Activated naive CD4-positive, alpha-beta T cell treated with anti-CD3 and anti-CD28 coated beads for 36 hours (primary cell): ENCODE measurements around the gene ITGB2. TPM values are rescaled to one million over a fixed set of nuclear protein-coding genes. Genes with fewer than 3 reads are reported as not detected.

Experiments used
- CTCF ChIA-PET: fragments of 350-600 bp; sonication (Branson Sonifier 250); formaldehyde crosslinking; loops from one replicate; lab custom pipeline; 2021; ENCODE audit warnings: antibody characterized with exemption; lab: Charles Lee
- DNase-seq: peaks from one replicate; pipeline ENCODE4 v3.0.0-alpha.2; 2020
- H3K27ac Mint-ChIP-seq: one replicate; pipeline ENCODE4 v1.8.0; 2021; ENCODE audit warnings: mild to moderate bottlenecking, mixed read lengths
- H3K27me3 Mint-ChIP-seq: one replicate; pipeline ENCODE4 v1.8.0; 2021; ENCODE audit warnings: low read depth, mixed read lengths
- H3K36me3 Mint-ChIP-seq: one replicate; pipeline ENCODE4 v1.8.0; 2021; ENCODE audit warnings: low read depth, mixed read lengths
- H3K4me1 Mint-ChIP-seq: one replicate; pipeline ENCODE4 v1.8.0; 2021; ENCODE audit warnings: low read depth, mixed read lengths
- H3K4me3 Mint-ChIP-seq: one replicate; pipeline ENCODE4 v1.8.0; 2021; ENCODE audit warnings: mild to moderate bottlenecking, moderate library complexity, mixed read lengths
- H3K9me3 Mint-ChIP-seq: one replicate; pipeline ENCODE4 v1.8.0; 2021; ENCODE audit warnings: mixed read lengths
- intact Hi-C: fragments of 100-400 bp; cut with micrococcal nuclease; formaldehyde crosslinking; loops from one replicate; pipeline ENCODE4 v1.15.1; 2023
- total RNA-seq, 2 experiments: library from RNA; stranded (reverse); gene quantifications; one replicate each; pipeline ENCODE4 v1.2.3, GENCODE V29; 2021

The ITGB2 gene
- total RNA-seq = 100 to 1,000 TPM; 182 to 185 TPM

DNA sequence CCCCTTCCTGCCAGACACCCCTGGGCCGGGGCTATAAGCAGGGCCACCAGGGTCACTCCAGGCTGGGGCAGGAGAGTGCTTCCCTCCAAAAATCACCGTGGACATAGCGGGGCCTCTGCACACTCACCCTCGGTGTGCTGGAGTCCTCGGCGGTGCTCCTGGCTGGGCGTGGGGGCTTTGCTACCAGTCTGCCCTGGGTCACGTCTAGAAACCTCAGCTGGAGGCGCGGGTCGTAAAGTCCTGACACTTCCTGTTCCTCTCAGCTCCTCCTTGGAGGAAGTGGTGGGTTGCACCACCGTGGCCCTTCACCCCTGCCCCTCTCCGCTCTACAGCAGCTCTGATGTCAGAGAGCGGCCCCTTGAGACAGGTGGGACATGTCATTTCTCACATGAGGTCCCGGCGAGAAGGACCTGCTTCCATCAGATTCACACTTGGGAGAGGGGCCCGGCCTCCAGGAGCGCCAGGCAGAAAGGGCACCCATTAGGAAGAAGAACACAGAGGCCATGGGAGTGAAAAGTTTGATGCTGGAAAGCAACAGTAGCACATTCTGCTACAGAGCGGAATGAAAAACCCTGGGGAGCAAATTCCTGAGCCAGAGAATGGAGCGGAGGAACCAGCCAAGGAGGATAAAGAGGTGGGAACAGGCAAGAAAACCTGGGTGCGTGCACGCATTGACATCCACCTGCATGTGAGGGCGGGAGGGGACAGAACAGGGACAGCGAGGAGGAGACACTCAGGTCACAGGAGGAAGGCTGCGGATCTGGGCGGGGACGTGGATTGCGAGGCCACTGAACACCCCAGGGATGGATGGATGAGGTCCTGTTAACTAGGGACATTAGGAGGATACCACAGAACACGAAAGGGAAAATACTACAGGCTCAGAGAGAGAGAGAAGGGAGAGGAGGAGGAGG, at the start of gene ITGB2:
TSS of gene ITGB2 (minus strand) at position 206 of the 911 bp plus-strand sequence. CDS start 10,117 bp downstream, outside the sequence.
- Mint-ChIP-seq H3K9me3 (no peaks in the 10 kb centered on the region), H3K4me1 (peaks cover 67% of the 10 kb centered on the region), H3K27ac (peak within 1 kb of the TSS; percentile 97), H3K4me3 (peak within 1 kb of the TSS; percentile 96), H3K27me3 (no peaks in the 10 kb centered on the region), H3K36me3 (peaks cover 10% of the 10 kb centered on the region)
- peak; percentile 80 for DNase-seq
- intact Hi-C loops = loop anchor here (10.0 kb wide), 1 partner anchor 566 kb away; the partner anchor contains the start of gene TRPM2
- CTCF ChIA-PET = interaction anchor here (0.8 to 2.9 kb wide), 6 partner anchors 8 to 120 kb away, joined by 3 to 15 read pairs (median 3); partner anchors contain the start of gene UBE2G2

DNA sequence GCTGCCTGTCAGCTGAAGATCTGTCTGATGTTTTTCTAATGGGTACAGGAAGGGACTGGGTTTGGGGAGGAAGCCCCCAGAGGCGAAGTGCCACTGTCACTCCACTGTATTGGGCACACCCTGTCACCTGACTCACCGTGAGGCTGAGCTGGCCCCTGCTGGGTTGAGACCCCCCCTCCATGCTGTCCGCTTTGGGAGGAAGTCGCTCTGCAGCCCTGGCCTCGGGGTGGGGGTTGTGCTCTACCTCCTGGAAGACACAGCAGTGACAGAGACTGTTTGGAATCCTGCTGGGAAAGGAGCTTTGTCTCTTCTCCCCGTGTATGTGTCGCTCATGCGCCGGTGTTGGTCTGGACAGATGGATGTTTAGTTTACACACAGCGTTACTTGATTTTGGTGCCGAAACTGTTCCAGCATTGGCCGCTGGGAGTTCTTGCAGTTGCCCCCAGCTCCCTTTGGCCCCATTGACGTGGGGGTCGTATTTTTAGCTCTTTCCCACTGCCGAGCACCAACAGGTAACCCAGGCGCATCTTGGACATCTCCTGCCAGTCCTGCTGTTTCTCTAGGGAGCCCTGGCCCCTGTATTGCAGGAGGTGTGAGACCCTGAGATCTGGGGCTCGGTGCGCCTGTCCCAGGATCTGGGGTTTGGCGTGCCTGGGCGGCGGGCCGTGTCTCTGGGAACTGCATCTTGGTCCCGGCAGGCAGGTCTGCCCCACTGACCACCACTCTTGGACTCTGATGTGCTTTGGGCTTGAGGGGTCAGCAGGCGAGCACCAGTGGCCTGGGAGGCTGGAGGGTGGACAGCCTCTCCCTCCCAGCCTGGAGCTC, 49.4 kb upstream of the ITGB2 start:
- DNase-seq = no peak
- CTCF ChIA-PET = interaction anchor here (1.2 to 1.7 kb wide), 2 partner anchors 159 to 168 kb away, joined by 4 to 6 read pairs; no protein-coding TSS in a partner anchor
- Mint-ChIP-seq H3K27ac (peak overlapping the region; percentile 15), H3K4me1 (peaks cover 25% of the 10 kb centered on the region), H3K9me3 (no peaks in the 10 kb centered on the region), H3K4me3 (no peak overlapping the region), H3K36me3 (peaks cover 10% of the 10 kb centered on the region), H3K27me3 (no peaks in the 10 kb centered on the region)
- intact Hi-C loops = no loop called here

DNA sequence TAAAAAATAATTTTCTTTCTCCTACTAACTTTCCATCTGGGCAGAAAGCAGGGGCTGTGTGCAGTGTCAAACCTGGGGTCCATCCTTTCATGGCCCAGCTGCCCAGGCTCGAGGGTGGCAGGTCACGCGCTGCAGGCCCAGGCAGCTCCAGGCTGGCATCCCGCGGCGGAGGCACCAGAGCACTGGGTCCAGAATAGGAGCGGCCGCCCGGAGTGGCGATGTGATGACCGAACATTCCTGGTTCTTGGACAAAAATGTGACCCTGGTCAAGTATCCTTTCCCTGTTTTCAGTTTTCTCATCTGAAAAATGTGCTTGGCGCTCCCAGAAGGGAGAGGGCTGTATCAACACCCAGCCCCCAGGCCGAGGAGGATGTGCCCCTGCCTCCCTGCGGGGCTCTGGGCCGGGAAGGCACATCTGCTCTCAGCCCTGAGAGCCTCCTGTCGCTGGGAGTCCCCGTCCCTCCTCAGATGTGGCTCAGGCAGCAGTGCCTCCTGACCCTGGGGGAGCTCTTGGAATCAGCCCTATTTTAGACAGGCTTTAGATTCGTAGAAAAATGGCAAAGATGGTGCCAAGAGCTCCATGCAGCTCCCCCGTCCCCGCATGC, 48.5 kb upstream of the ITGB2 start:
- H3K36me3 Mint-ChIP-seq = peaks cover 8% of the 10 kb centered on the region
- intact Hi-C loops = no loop called here
- H3K4me3 Mint-ChIP-seq = no peak overlapping the region
- no peaks in the 10 kb centered on the region for H3K9me3 Mint-ChIP-seq
- CTCF ChIA-PET = interaction anchor here (1.7 kb wide), 1 partner anchor 169 kb away, joined by 6 read pairs; no protein-coding TSS in a partner anchor
- no peaks in the 10 kb centered on the region for H3K27me3 Mint-ChIP-seq
- H3K4me1 Mint-ChIP-seq = peaks cover 35% of the 10 kb centered on the region
- H3K27ac Mint-ChIP-seq = no peak overlapping the region
- no peak for DNase-seq

DNA sequence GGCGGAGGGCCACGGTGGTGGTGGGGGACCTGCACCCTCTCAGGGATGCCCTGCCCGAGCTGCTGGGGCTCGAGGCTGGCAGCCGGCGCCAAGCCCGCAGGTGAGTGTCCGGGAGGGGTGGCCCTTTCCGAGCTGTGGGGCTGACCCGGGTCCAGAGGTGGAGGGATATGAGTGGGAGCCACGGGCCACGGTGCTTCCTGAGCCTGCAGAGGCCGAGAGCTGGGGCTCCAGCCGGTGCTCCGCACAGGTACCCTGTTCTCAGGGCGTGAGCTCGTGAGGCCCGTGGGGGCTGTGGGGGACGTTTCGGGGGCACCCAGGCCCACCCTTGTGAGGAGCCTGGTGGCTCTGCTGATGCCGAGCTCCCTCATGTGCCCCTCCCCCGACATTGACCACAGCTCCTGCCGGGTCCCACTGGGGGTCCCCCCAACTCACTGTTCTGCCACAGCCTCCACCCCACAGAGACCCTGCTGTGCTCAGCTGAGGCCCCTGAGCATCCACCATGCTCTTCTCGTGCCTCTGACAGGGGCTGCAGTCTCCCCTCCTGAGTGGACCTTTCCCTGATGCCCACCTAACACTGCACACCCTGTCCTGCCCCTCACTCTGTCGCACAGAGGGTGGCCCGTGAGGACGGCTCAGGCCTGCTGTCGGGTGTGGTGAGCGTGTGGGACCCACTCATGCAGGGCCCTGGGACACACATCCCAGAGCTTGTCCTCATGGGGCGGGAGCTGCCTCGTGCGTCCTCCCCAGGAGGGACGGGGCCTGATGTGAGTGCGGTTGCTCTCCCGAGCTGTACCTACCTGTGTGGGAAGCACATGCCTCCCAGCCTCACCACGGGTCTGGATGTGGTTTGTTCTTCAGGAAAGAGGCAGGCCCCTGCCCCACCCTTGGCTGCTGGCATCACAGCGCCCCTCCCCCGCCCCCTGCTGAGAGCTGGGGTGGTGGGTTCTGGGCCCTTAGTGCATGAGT, 46.7 kb upstream of the ITGB2 start:
- H3K27me3 Mint-ChIP-seq = no peaks in the 10 kb centered on the region
- H3K4me3 Mint-ChIP-seq = no peak overlapping the region
- no peak for DNase-seq
- intact Hi-C loops = no loop called here
- H3K9me3 Mint-ChIP-seq = no peaks in the 10 kb centered on the region
- peaks cover 13% of the 10 kb centered on the region for H3K36me3 Mint-ChIP-seq
- H3K4me1 Mint-ChIP-seq = peaks cover 41% of the 10 kb centered on the region
- CTCF ChIA-PET = interaction anchor here (0.6 to 1.8 kb wide), 2 partner anchors 162 to 171 kb away, joined by 3 to 7 read pairs; no protein-coding TSS in a partner anchor
- no peak overlapping the region for H3K27ac Mint-ChIP-seq

DNA sequence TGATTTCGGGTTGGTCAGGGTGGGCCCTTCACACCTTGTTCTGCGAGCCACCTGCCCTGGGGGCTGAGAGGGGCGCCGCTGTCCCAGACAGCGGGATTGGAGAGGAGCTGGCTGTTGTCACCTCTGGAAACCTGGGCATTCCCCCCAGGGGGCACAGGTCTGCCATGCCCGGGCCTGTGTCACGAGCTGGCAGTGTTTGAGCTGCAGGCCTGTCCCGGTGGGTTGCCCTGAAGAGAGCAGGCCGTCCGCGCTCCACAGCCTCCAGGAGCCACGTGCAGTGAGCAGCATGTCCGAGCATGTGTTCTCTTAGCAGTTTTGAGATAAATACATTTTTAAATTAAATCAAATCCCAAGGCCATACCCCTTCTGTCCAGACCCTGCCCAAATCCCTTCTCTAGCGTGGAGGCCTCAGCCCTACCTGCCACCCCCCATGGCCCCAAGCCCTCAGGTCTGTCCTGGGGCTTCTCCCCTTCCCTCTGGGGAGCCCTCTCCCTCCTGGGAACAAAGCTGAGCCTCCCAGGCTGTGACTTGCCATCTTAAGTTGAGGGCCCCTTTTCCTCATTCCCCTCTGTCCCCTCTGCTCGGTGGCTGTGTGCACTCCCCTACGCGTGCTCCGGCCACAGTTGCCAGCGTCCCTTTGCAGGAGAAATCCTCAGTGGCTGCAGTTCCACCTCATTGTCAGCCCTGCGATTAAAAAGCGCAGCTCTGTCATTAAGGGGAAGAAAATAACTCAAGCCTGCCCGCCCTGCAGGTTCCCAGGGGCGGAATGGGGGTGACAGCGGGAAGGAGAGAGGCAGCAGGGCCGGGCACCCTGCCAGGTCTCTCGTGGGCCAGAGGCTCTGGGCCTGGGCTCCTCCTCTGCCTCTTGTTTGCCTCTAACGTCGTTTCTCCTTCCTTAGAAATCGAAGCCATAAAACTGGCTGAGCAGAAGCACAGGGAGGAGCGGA, 45.7 kb upstream of the ITGB2 start:
- CTCF ChIA-PET = interaction anchor here (0.9 to 2.1 kb wide), 3 partner anchors 17 to 172 kb away, joined by 4 to 8 read pairs (median 7); no protein-coding TSS in a partner anchor
- Mint-ChIP-seq H3K9me3 (no peaks in the 10 kb centered on the region), H3K27ac (no peak overlapping the region), H3K27me3 (no peaks in the 10 kb centered on the region), H3K4me3 (no peak overlapping the region), H3K4me1 (peaks cover 41% of the 10 kb centered on the region), H3K36me3 (peaks cover 10% of the 10 kb centered on the region)
- intact Hi-C loops = no loop called here
- DNase-seq = no peak

DNA sequence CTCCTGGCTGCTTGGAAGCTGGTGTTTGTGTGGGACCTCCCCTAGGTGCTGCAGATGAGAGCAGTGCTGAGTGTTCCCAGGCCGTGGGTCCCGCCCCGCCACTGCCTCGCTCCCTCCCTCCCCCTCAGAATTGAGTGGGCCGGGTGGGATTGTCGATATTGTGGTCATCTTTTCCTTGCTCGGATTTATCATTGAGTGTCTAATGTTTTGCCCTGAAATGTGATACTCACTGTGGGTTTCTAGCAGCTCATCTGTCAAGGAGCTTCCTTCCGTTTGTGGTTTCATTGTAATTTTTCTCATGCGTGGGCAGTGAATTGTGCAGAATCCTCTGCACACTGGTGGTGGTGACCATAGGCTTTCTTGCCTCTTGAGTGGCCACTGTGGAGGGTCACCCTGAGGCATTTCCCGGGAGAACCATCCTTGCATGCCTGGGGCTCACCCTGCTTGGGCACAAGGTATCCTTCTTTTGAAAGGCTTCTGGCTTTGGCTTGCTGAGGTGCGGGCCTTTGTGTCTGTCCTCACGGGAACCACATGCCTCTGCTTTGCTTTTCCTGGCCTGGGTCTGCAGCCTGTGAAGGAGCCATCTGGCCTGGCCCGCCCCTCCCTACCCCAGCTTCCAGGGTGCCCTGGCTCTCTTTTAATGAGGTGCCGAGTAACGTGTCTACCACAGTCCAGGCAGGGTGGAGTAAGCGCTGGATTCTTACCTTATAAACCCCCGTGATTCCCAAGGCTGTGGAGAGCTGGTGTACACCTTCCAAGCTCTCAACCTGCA, 44.7 kb upstream of the ITGB2 start:
- DNase-seq = peak; percentile 27
- Mint-ChIP-seq H3K36me3 (peaks cover 18% of the 10 kb centered on the region), H3K4me1 (peaks cover 42% of the 10 kb centered on the region), H3K27me3 (no peaks in the 10 kb centered on the region), H3K27ac (no peak overlapping the region), H3K9me3 (no peaks in the 10 kb centered on the region), H3K4me3 (no peak overlapping the region)
- CTCF ChIA-PET = interaction anchor here (0.7 to 2.4 kb wide), 5 partner anchors 16 to 173 kb away, joined by 4 to 12 read pairs (median 4); no protein-coding TSS in a partner anchor
- intact Hi-C loops = no loop called here

DNA sequence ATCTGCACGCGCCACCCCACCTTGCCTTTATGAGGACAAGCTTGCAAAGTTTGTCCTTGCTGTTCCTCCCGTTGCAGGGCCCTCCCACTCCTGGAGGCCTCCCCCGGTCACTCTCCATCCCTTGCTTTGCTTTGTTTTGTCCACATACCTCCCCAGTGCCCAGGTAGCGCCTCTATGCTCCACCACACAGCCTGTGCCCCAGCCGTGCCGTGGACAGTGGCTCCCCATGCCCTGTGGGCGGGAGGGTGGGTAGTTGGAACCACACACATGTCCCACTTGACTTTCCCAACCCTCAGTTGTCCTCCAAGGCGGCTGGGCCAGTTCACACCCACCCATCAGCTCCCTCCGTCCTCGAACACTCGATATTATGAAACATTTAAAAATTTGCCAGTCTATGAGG, 43.7 kb upstream of the ITGB2 start:
- CTCF ChIA-PET = interaction anchor here (0.7 to 2.4 kb wide), 7 partner anchors 12 to 174 kb away, joined by 3 to 15 read pairs (median 6); no protein-coding TSS in a partner anchor
- intact Hi-C loops = no loop called here
- Mint-ChIP-seq H3K27ac (no peak overlapping the region), H3K9me3 (no peaks in the 10 kb centered on the region), H3K36me3 (peaks cover 17% of the 10 kb centered on the region), H3K4me3 (no peak overlapping the region), H3K4me1 (peaks cover 39% of the 10 kb centered on the region), H3K27me3 (no peaks in the 10 kb centered on the region)
- DNase-seq = no peak

DNA sequence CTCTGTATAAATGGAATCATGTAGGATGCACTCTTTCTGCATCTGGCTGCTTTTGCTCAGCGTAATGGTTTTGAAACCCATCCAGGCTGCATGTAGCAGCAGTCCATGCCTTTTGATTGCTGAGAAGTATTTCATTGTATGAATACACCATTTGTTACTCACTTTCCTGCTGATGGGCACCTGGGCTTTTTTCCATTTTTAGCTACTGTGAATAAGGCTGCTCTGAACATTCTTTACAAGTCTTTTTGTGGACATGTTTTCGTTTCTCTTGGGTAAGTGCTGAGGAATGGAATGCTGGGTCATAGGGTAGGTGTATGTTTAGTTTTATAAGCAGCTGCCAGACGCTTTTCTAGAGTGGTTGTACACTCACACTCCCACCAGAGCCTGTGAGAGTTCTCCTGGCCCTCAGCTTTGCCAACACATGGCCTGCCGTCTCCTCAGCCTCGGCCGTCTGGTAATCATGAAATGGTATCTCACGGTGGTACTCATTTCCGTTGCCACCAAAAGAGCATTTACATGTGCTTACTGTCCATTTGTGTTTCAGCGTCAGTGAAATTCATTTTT, 41.8 kb upstream of the ITGB2 start:
- intact Hi-C loops = no loop called here
- Mint-ChIP-seq H3K36me3 (peaks cover 15% of the 10 kb centered on the region), H3K9me3 (no peaks in the 10 kb centered on the region), H3K4me3 (no peak overlapping the region), H3K27me3 (no peaks in the 10 kb centered on the region), H3K27ac (no peak overlapping the region), H3K4me1 (peaks cover 32% of the 10 kb centered on the region)
- CTCF ChIA-PET = interaction anchor here (0.6 to 2.3 kb wide), 4 partner anchors 13 to 178 kb away, joined by 3 to 15 read pairs (median 6); no protein-coding TSS in a partner anchor
- DNase-seq = no peak
